ENCODE measurements around the gene JCAD.
"Not testable (repeated sequence)": the region's sequence is repeated elsewhere in the genome, so short reads cannot be mapped to it uniquely, and the experiment has no call there.

Gene JCAD

DNA sequence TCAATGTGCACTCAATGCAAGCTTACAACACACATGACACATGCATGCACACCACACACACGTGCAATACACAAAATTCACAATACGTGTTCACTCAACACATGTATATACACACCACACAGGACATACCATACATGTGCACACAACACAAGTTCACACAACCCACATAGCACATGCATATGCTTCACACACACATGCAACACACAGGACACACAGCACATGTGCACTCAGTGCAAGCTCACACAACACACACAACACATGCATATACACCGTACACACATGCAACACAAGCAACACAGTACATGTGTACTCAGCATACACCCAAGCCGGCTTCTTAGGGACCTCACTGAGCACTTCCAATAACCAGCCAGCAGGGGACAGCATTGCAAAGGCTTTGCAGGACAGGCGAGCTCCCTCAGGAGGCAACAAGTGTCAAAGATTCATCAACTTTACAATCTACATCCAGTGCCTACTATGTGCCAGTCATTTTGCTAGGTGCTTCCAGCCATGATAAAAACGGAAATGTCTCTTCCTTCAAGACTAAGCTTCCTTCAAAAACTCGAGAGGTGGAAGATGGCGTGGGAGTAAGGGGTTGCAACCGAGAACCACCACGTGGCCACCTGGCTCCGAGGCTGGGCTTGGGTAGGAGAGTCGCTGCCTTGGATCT lies 61.1 kb downstream of the JCAD start:
- H3K4me1 ChIP-seq (ENCODE audit: control insufficient read depth in 1 of 2, insufficient read depth in 2 of 2, low read length in 2 of 2): no peaks in the 10 kb centered on the region
- no peak overlapping the region for H3K27ac ChIP-seq (ENCODE audit: low read depth, low read length)
- H3K36me3 ChIP-seq (ENCODE audit: control insufficient read depth in 1 of 2, insufficient read depth in 2 of 2, low read length in 2 of 2): no peaks in the 10 kb centered on the region
- H3K27me3 ChIP-seq (ENCODE audit: control insufficient read depth in 1 of 2, insufficient read depth in 2 of 2, low read length in 2 of 2): peaks cover 0 to 3% of the 10 kb centered on the region in 2 donors
- H3K4me3 ChIP-seq (ENCODE audit: low read depth in 1 of 2, low read length in 2 of 2): no peak overlapping the region
- no peaks in the 10 kb centered on the region for H3K9me3 ChIP-seq (ENCODE audit: control insufficient read depth in 1 of 2, low read length in 2 of 2)
- no peak overlapping the region for H3K9ac ChIP-seq (ENCODE audit: low read depth in 1 of 2, low read length in 2 of 2)

DNA sequence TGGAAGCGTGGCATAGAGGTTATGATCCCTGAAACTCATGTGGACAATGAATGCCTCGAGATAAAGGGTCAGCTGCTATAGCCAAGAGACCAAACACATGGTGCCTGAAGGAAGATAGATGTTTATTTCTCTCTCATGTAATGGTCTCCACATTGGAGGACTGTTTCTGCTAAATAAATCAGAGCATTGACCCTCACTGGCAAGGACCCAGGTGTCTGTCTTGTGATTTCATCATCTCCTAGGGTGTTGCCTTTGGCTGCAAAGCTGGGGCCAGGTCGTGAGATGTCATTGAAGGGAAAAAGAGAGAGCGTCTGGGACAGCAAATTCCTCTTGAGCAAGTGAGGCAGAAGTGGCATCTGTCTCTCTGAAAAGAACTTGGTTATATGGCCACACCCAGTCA lies 64.6 kb downstream of the JCAD start:
- Histone ChIP-seq H3K9ac (ENCODE audit: low read depth in 1 of 2, low read length in 2 of 2) (no peak overlapping the region), H3K36me3 (ENCODE audit: control insufficient read depth in 1 of 2, insufficient read depth in 2 of 2, low read length in 2 of 2) (no peaks in the 10 kb centered on the region), H3K9me3 (ENCODE audit: control insufficient read depth in 1 of 2, low read length in 2 of 2) (no peaks in the 10 kb centered on the region), H3K27ac (ENCODE audit: low read depth, low read length) (no peak overlapping the region), H3K27me3 (ENCODE audit: control insufficient read depth in 1 of 2, insufficient read depth in 2 of 2, low read length in 2 of 2) (peaks cover 0 to 3% of the 10 kb centered on the region in 2 donors), H3K4me1 (ENCODE audit: control insufficient read depth in 1 of 2, insufficient read depth in 2 of 2, low read length in 2 of 2) (no peaks in the 10 kb centered on the region), H3K4me3 (ENCODE audit: low read depth in 1 of 2, low read length in 2 of 2) (no peak overlapping the region)

- H3K4me3 ChIP-seq (ENCODE audit: low read depth in 1 of 2, low read length in 2 of 2): no peak overlapping the region
- no peak overlapping the region for H3K27ac ChIP-seq (ENCODE audit: low read depth, low read length)
- H3K9me3 ChIP-seq (ENCODE audit: control insufficient read depth in 1 of 2, low read length in 2 of 2): no peaks in the 10 kb centered on the region
- peaks cover 0 to 3% of the 10 kb centered on the region in 2 donors for H3K27me3 ChIP-seq (ENCODE audit: control insufficient read depth in 1 of 2, insufficient read depth in 2 of 2, low read length in 2 of 2)
- no peaks in the 10 kb centered on the region for H3K36me3 ChIP-seq (ENCODE audit: control insufficient read depth in 1 of 2, insufficient read depth in 2 of 2, low read length in 2 of 2)
- no peaks in the 10 kb centered on the region for H3K4me1 ChIP-seq (ENCODE audit: control insufficient read depth in 1 of 2, insufficient read depth in 2 of 2, low read length in 2 of 2)
- H3K9ac ChIP-seq (ENCODE audit: low read depth in 1 of 2, low read length in 2 of 2): no peak overlapping the region
These were observed 66.0 kb downstream of the JCAD start for GRCh38 chr10:29993319-29993915.

- H3K36me3 ChIP-seq (ENCODE audit: control insufficient read depth in 1 of 2, insufficient read depth in 2 of 2, low read length in 2 of 2): no peaks in the 10 kb centered on the region
- H3K4me3 ChIP-seq (ENCODE audit: low read depth in 1 of 2, low read length in 2 of 2): no peak overlapping the region
- H3K9me3 ChIP-seq (ENCODE audit: control insufficient read depth in 1 of 2, low read length in 2 of 2): no peaks in the 10 kb centered on the region
- H3K27ac ChIP-seq (ENCODE audit: low read depth, low read length): no peak overlapping the region
- no peak overlapping the region for H3K9ac ChIP-seq (ENCODE audit: low read depth in 1 of 2, low read length in 2 of 2)
- H3K27me3 ChIP-seq (ENCODE audit: control insufficient read depth in 1 of 2, insufficient read depth in 2 of 2, low read length in 2 of 2): peaks cover 0 to 3% of the 10 kb centered on the region in 2 donors
- no peaks in the 10 kb centered on the region for H3K4me1 ChIP-seq (ENCODE audit: control insufficient read depth in 1 of 2, insufficient read depth in 2 of 2, low read length in 2 of 2)
These were observed 66.5 kb downstream of the JCAD start for GRCh38 chr10:29992914-29993313.

DNA sequence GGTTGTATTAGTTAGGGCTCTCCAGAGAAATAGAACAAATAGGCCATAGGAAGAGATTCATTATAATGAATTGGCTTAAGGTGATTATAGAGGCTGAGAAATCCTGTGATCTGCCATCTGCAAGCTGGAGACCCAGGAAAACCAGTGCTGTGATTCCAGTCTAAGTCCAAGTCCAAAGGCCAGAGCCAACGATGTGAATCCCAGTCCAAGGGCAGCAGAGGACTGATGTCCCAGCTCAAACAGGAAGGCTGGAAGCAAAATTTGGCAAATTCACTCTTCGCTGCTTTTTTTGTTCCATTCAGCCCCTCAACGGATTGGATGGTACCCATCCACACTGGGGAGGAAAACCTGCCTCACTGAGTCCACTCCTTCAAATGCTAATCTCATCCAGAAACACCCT lies 68.0 kb downstream of the JCAD start:
- no peaks in the 10 kb centered on the region for H3K4me1 ChIP-seq (ENCODE audit: control insufficient read depth in 1 of 2, insufficient read depth in 2 of 2, low read length in 2 of 2)
- H3K27ac ChIP-seq (ENCODE audit: low read depth, low read length): no peak overlapping the region
- no peaks in the 10 kb centered on the region for H3K36me3 ChIP-seq (ENCODE audit: control insufficient read depth in 1 of 2, insufficient read depth in 2 of 2, low read length in 2 of 2)
- no peaks in the 10 kb centered on the region for H3K9me3 ChIP-seq (ENCODE audit: control insufficient read depth in 1 of 2, low read length in 2 of 2)
- peaks cover 0 to 3% of the 10 kb centered on the region in 2 donors for H3K27me3 ChIP-seq (ENCODE audit: control insufficient read depth in 1 of 2, insufficient read depth in 2 of 2, low read length in 2 of 2)
- no peak overlapping the region for H3K4me3 ChIP-seq (ENCODE audit: low read depth in 1 of 2, low read length in 2 of 2)
- no peak overlapping the region for H3K9ac ChIP-seq (ENCODE audit: low read depth in 1 of 2, low read length in 2 of 2)

DNA sequence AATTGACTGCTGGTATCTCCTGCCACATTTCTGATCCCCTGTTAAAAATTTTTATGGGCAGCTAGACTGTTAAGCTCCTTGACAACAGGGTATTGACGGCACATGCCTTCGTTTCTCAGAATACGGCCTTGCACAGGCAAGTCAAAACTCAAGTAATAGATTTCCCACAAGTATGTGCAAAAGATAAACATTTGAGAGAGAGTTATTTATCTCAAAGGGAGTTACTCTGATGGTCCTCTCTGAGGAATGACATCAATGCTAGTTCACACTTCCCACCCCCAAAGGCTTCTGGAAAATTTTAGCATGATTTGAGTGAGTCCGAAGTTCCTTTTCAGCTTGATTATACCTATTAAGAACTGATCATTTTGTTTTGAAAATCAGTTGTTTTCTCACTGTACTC lies 71.9 kb downstream of the JCAD start:
- no peak overlapping the region for H3K9ac ChIP-seq (ENCODE audit: low read depth in 1 of 2, low read length in 2 of 2)
- H3K27ac ChIP-seq (ENCODE audit: low read depth, low read length): no peak overlapping the region
- H3K36me3 ChIP-seq (ENCODE audit: control insufficient read depth in 1 of 2, insufficient read depth in 2 of 2, low read length in 2 of 2): no peaks in the 10 kb centered on the region
- H3K9me3 ChIP-seq (ENCODE audit: control insufficient read depth in 1 of 2, low read length in 2 of 2): peaks cover 9 to 11% of the 10 kb centered on the region in 2 donors
- no peak overlapping the region for H3K4me3 ChIP-seq (ENCODE audit: low read depth in 1 of 2, low read length in 2 of 2)
- no peaks in the 10 kb centered on the region for H3K4me1 ChIP-seq (ENCODE audit: control insufficient read depth in 1 of 2, insufficient read depth in 2 of 2, low read length in 2 of 2)
- no peaks in the 10 kb centered on the region for H3K27me3 ChIP-seq (ENCODE audit: control insufficient read depth in 1 of 2, insufficient read depth in 2 of 2, low read length in 2 of 2)

- Histone ChIP-seq H3K4me1 (ENCODE audit: control insufficient read depth in 1 of 2, insufficient read depth in 2 of 2, low read length in 2 of 2) (no peaks in the 10 kb centered on the region), H3K9ac (ENCODE audit: low read depth in 1 of 2, low read length in 2 of 2) (no peak overlapping the region), H3K36me3 (ENCODE audit: control insufficient read depth in 1 of 2, insufficient read depth in 2 of 2, low read length in 2 of 2) (no peaks in the 10 kb centered on the region), H3K4me3 (ENCODE audit: low read depth in 1 of 2, low read length in 2 of 2) (no peak overlapping the region), H3K27me3 (ENCODE audit: control insufficient read depth in 1 of 2, insufficient read depth in 2 of 2, low read length in 2 of 2) (no peaks in the 10 kb centered on the region), H3K9me3 (ENCODE audit: control insufficient read depth in 1 of 2, low read length in 2 of 2) (peaks cover 9 to 14% of the 10 kb centered on the region in 2 donors), H3K27ac (ENCODE audit: low read depth, low read length) (no peak overlapping the region)
These were observed 76.3 kb downstream of the JCAD start for GRCh38 chr10:29982997-29983648.

DNA sequence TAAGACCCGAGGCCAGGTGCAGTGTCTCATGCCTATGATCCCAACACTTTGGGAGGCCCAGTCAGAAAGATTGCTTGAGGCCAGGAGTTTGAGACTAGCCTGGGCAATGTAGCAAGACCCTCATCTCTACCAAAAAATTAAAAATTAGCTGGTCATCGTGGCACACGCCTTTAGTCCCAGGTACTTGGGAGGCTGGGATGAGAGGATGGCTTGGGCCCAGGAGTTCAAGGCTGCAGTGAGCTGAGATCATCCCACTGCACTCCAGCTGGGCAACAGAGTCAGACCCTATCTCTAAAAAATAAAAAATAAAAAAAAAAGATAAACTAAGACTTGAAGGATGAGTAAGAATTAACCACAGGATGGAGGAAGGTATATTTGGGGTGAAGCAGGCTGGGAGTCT lies 77.9 kb downstream of the JCAD start:
- peaks cover 9 to 14% of the 10 kb centered on the region in 2 donors for H3K9me3 ChIP-seq (ENCODE audit: control insufficient read depth in 1 of 2, low read length in 2 of 2)
- H3K4me1 ChIP-seq (ENCODE audit: control insufficient read depth in 1 of 2, insufficient read depth in 2 of 2, low read length in 2 of 2): no peaks in the 10 kb centered on the region
- H3K4me3 ChIP-seq (ENCODE audit: low read depth in 1 of 2, low read length in 2 of 2): no peak overlapping the region
- no peaks in the 10 kb centered on the region for H3K36me3 ChIP-seq (ENCODE audit: control insufficient read depth in 1 of 2, insufficient read depth in 2 of 2, low read length in 2 of 2)
- H3K27me3 ChIP-seq (ENCODE audit: control insufficient read depth in 1 of 2, insufficient read depth in 2 of 2, low read length in 2 of 2): no peaks in the 10 kb centered on the region
- H3K9ac ChIP-seq (ENCODE audit: low read depth in 1 of 2, low read length in 2 of 2): no peak overlapping the region
- no peak overlapping the region for H3K27ac ChIP-seq (ENCODE audit: low read depth, low read length)

DNA sequence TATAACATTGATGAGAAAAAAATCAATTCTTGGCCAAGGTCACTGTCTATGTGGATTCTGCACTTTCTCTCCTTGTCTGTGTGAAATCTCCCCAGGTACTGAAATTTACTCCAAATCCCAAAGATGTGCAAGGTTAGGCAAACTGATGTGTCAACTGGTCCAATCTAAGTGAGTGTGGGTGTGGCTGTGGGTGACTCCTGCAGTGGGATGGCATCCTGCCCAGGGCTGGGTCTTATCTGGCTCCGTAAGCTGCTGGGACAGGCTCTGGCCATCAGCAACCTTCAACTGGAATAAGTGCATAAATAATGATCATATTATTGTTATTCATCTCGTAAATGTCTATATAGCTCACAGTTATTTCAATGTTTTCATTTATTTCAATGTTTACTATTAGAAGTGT lies 79.3 kb downstream of the JCAD start:
- Histone ChIP-seq H3K27me3 (ENCODE audit: control insufficient read depth in 1 of 2, insufficient read depth in 2 of 2, low read length in 2 of 2) (no peaks in the 10 kb centered on the region), H3K27ac (ENCODE audit: low read depth, low read length) (no peak overlapping the region), H3K9me3 (ENCODE audit: control insufficient read depth in 1 of 2, low read length in 2 of 2) (peaks cover 9 to 14% of the 10 kb centered on the region in 2 donors), H3K4me1 (ENCODE audit: control insufficient read depth in 1 of 2, insufficient read depth in 2 of 2, low read length in 2 of 2) (no peaks in the 10 kb centered on the region), H3K9ac (ENCODE audit: low read depth in 1 of 2, low read length in 2 of 2) (no peak overlapping the region), H3K36me3 (ENCODE audit: control insufficient read depth in 1 of 2, insufficient read depth in 2 of 2, low read length in 2 of 2) (no peaks in the 10 kb centered on the region), H3K4me3 (ENCODE audit: low read depth in 1 of 2, low read length in 2 of 2) (no peak overlapping the region)

- not testable (repeated sequence) for H3K27me3 ChIP-seq (ENCODE audit: control insufficient read depth in 1 of 2, insufficient read depth in 2 of 2, low read length in 2 of 2); H3K27ac ChIP-seq (ENCODE audit: low read depth, low read length); H3K36me3 ChIP-seq (ENCODE audit: control insufficient read depth in 1 of 2, insufficient read depth in 2 of 2, low read length in 2 of 2); H3K9ac ChIP-seq (ENCODE audit: low read depth in 1 of 2, low read length in 2 of 2); H3K4me1 ChIP-seq (ENCODE audit: control insufficient read depth in 1 of 2, insufficient read depth in 2 of 2, low read length in 2 of 2); H3K4me3 ChIP-seq (ENCODE audit: low read depth in 1 of 2, low read length in 2 of 2)
- H3K9me3 ChIP-seq (ENCODE audit: control insufficient read depth in 1 of 2, low read length in 2 of 2): peaks cover 9 to 14% of the 10 kb centered on the region in 2 donors
These were observed 80.0 kb downstream of the JCAD start for GRCh38 chr10:29979421-29979779.

Measured in duodenal mucosa (tissue), 2 donors.